Adrenal gland (tissue), 5 donors: ENCODE measurements around the gene KLK3.

ENCODE experiments used
- POLR2A ChIP-seq, 2 donors: fragments of 450-650 bp; IDR thresholded peaks; one replicate each; pipeline ENCODE4 v1.6.1; 2017; ENCODE audit warnings: antibody characterized with exemption in 2 of 2, mild to moderate bottlenecking in 2 of 2, moderate library complexity in 1 of 2
- TF ChIP-seq, protein P1 (sequence below), 6 experiments: fragments of 450-650 bp in 4 of 6; fragments of 200-600 bp in 2 of 6; sonication (generic) in 1 of 6; IDR thresholded peaks; 1 replicate in 5 of 6; 2 replicates in 1 of 6; pipeline versions ENCODE4 v1.5.1 to v1.8.0; 2016 to 2021; ENCODE audit warnings: antibody characterized with exemption in 6 of 6, mild to moderate bottlenecking in 2 of 6, moderate library complexity in 1 of 6
- donor health status: DM: no; HTN: no; CAD: no.

DNA sequence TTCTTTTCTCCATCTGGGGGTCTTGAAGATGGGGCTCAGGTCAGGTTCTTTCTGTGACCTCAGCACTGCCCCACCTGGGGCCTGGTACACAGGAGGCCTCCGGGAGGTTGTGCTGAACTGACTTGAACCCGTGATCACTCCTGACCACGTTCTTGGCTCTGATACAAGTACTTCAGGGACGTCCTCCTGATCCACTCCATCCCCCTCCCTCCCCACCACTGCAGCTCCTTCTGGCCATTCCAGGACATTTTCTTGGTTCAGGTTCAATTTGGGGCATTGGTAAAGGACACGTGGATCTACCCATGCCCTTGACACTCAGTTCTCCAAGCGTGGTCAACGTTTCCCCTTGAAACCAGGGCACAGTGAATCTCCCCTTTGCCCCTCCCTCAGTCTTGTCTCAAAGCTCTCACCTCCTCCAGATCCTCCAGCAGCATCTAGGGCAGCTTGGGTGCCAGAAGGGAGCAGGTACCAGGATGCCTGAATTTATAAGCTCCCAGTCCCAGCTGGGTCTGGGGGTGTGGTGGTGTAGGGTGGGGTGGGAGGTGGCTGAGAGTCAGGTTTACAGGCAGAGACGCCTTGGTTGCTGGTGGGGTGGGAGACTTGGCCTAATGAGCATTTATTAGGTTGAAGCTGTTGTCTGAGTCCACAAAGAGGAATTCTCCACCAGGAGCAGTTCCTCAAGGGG is 21.5 kb upstream of the KLK3 start, which contains the start of gene KLK15:
- TF ChIP-seq, protein P1, sequence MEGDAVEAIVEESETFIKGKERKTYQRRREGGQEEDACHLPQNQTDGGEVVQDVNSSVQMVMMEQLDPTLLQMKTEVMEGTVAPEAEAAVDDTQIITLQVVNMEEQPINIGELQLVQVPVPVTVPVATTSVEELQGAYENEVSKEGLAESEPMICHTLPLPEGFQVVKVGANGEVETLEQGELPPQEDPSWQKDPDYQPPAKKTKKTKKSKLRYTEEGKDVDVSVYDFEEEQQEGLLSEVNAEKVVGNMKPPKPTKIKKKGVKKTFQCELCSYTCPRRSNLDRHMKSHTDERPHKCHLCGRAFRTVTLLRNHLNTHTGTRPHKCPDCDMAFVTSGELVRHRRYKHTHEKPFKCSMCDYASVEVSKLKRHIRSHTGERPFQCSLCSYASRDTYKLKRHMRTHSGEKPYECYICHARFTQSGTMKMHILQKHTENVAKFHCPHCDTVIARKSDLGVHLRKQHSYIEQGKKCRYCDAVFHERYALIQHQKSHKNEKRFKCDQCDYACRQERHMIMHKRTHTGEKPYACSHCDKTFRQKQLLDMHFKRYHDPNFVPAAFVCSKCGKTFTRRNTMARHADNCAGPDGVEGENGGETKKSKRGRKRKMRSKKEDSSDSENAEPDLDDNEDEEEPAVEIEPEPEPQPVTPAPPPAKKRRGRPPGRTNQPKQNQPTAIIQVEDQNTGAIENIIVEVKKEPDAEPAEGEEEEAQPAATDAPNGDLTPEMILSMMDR (IDR thresholded peaks at IDR 0.05): no peak
- no peak for TF ChIP-seq POLR2A (IDR thresholded peaks at IDR 0.05)
